Kidney (tissue), 14 donors: ENCODE results near the gene FAM120B. TPM values are rescaled to one million over a fixed set of nuclear protein-coding genes. Genes with fewer than 3 reads are reported as not detected.
A peak's percentile ranks its signal among the peaks of the same experiment; 100 is the strongest.

Source experiments
- DNase-seq, 5 donors: peaks; one replicate each; pipeline ENCODE4 v3.0.0-alpha.2; 2013 to 2020
- FAIRE-seq: peaks from 2 replicates; lab custom pipeline; 2012; peaks lifted over from hg19 to GRCh38; lab: Jason Lieb, UNC
- H3K27ac ChIP-seq, 2 donors: one replicate each; pipeline ENCODE4 v1.7.0; 2013; ENCODE audit warnings: low read depth in 2 of 2, low read length in 2 of 2, inconsistent platforms in 1 of 2
- H3K27me3 ChIP-seq: one replicate; pipeline ENCODE4 v1.7.1; 2013; ENCODE audit warnings: low read length, inconsistent platforms; ENCODE audit not compliant: control insufficient read depth, insufficient read depth
- H3K36me3 ChIP-seq, 3 donors: one replicate each; pipeline versions ENCODE4 v1.7.0 to v1.7.1; 2013; ENCODE audit warnings: low read length in 3 of 3, control low read depth in 1 of 3, inconsistent platforms in 1 of 3; ENCODE audit not compliant: insufficient read depth in 3 of 3, control insufficient read depth in 2 of 3
- H3K4me1 ChIP-seq, 3 donors: one replicate each; pipeline versions ENCODE4 v1.7.0 to v1.7.1; 2013; ENCODE audit warnings: low read length in 3 of 3, inconsistent platforms in 1 of 3, low read depth in 1 of 3; ENCODE audit not compliant: control insufficient read depth in 2 of 3, insufficient read depth in 2 of 3
- H3K4me3 ChIP-seq, 3 donors: one replicate each; pipeline versions ENCODE4 v1.7.0 to v1.8.1; 2013; ENCODE audit warnings: low read length in 3 of 3, control low read depth in 1 of 3, inconsistent platforms in 1 of 3
- H3K9ac ChIP-seq, 3 donors: one replicate each; pipeline versions ENCODE4 v1.7.0 to v1.7.1; 2013; ENCODE audit warnings: low read length in 3 of 3, control low read depth in 1 of 3, inconsistent platforms in 1 of 3
- H3K9me3 ChIP-seq, 3 donors: one replicate each; pipeline versions ENCODE4 v1.7.0 to v1.7.1; 2013; ENCODE audit warnings: low read length in 3 of 3, control low read depth in 1 of 3, inconsistent platforms in 1 of 3; ENCODE audit not compliant: control insufficient read depth in 2 of 3, insufficient read depth in 1 of 3
- intact Hi-C: fragments of 100-400 bp; cut with DNase I; formaldehyde crosslinking; loops from one replicate; pipeline ENCODE4 v1.11.1; 2022
- microRNA-seq: library from miRNA; unstranded; fragments of <30 nt; microRNA quantifications from one replicate; pipeline ENCODE4 v1.2.0, GENCODE V29; 2020
- polyA plus RNA-seq: library from polyadenylated mRNA; stranded (reverse); fragments of 350-450 nt; fragmentation: Illumina TruSeq; extraction: RNeasy Lipid Tissue Mini Kit (QIAGEN cat#74804); gene quantifications from one replicate; pipeline ENCODE4 v1.2.3, GENCODE V29; 2014; ENCODE audit warnings: low read depth, low replicate concordance; ENCODE audit not compliant: insufficient read depth
- total RNA-seq: library from RNA; stranded (reverse); fragmentation: NEBNext Ultra II Directional; extraction: Animal tissue kit (Norgen Biotek cat#: 25700); gene quantifications from one replicate; pipeline ENCODE4 v1.2.1, GENCODE V29; 2021
- TF ChIP-seq, protein P1 (sequence below): IDR thresholded peaks from 3 replicates; pipeline ENCODE4 v1.5.1; 2012; ENCODE audit warnings: mild to moderate bottlenecking, moderate library complexity, borderline replicate concordance; ENCODE audit not compliant: insufficient read depth; ENCODE audit errors: extremely low read depth
- donor health status: control.
- donor health status: control.
- donor health status: control.
- donor health status: control.
- donor health status: control.
- donor health status: DM: yes; HTN: yes; CAD: no.
- donor health status: Normal renal cell carcinoma (clear cell type).

FAM120B gene
- total and polyA plus RNA-seq, 2 donors from 2014 or later: 16.5 to 34.8 TPM

DNA sequence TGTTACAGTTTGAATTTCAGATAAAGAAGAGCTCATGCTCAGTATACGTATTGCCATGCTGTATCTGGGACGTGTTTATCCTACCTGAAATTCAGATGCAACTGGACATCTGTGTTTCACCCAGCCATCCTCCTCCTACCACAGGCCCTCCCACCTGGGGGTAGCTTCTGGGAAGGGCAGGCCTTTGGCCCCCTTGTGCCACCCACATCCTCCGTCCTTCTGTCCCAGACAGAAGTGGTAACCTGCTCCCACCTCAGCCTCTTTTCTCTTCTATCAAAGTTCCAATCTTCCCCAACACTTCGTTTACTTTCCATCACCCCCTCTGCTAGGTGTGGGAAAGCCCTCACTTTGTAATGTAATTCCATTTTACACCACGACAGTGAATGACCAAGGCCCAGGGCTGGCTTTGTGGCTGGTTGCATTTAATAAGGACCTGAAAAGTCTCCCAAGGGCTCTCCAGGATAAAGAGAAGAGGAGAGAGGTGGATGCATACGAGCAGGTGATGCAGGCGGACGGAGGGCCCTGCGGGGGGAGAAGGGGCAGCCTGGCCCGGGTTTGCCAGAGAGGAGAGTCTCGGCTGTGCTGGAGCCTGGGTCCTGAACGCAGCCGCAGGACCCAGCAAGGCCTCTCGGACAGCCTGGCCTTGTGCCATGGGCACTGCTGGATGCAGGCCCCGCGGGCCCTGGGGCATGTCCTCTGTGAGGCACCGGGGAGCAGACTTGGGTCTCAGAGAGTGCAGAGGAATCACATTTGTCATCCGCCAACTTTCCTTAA lies 148.1 kb downstream of the FAM120B start:
- TF ChIP-seq, protein P1, sequence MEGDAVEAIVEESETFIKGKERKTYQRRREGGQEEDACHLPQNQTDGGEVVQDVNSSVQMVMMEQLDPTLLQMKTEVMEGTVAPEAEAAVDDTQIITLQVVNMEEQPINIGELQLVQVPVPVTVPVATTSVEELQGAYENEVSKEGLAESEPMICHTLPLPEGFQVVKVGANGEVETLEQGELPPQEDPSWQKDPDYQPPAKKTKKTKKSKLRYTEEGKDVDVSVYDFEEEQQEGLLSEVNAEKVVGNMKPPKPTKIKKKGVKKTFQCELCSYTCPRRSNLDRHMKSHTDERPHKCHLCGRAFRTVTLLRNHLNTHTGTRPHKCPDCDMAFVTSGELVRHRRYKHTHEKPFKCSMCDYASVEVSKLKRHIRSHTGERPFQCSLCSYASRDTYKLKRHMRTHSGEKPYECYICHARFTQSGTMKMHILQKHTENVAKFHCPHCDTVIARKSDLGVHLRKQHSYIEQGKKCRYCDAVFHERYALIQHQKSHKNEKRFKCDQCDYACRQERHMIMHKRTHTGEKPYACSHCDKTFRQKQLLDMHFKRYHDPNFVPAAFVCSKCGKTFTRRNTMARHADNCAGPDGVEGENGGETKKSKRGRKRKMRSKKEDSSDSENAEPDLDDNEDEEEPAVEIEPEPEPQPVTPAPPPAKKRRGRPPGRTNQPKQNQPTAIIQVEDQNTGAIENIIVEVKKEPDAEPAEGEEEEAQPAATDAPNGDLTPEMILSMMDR: no peak
- H3K9ac ChIP-seq: no peak overlapping the region
- DNase-seq (no peak), FAIRE-seq (no peak)
- no peak overlapping the region for H3K4me3 ChIP-seq
- no peaks in the 10 kb centered on the region for H3K36me3 ChIP-seq
- H3K27ac ChIP-seq: no peak overlapping the region
- no peaks in the 10 kb centered on the region for H3K27me3 ChIP-seq
- H3K9me3 ChIP-seq: no peaks in the 10 kb centered on the region
- peaks cover 0 to 3% (median 0%) of the 10 kb centered on the region in 3 donors for H3K4me1 ChIP-seq
- intact Hi-C loops: no loop called here

DNA sequence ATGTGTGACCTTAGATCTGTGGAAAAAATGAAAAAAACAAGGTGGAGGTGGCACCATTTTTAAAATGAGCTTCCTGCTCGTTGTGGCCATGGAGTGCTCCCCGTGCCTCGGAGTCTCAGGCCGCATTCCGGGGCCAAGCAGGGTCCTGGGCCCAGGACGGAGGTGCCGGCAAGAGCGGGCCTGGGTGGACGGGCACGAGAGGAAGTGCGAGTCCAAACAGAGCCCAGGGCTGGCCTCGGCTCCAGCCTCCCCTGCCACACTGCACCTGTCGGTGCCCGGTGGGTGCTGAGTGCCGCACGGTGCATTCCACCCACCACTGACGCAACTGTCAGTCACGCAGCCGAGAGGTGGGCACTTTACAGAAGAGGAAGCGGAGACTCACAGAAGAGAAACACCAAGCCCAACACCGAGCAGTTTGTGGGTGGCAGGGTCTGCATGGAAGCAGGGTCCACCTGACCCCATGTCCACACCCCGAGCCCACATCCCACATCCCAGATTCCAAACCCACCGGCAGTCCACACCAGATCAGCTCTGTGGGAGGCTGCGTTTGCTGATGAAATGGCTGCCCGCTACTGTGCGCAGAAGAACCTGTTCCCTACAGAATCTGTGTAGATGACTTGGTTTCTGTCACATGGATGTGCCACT lies 148.9 kb downstream of the FAM120B start:
- H3K27ac ChIP-seq: no peak overlapping the region
- H3K4me3 ChIP-seq: no peak overlapping the region
- no peaks in the 10 kb centered on the region for H3K36me3 ChIP-seq
- H3K9me3 ChIP-seq: no peaks in the 10 kb centered on the region
- TF ChIP-seq, protein P1: no peak
- peaks cover 0 to 3% (median 0%) of the 10 kb centered on the region in 3 donors for H3K4me1 ChIP-seq
- FAIRE-seq (no peak), DNase-seq (no peak)
- intact Hi-C loops: no loop called here
- no peak overlapping the region for H3K9ac ChIP-seq
- no peaks in the 10 kb centered on the region for H3K27me3 ChIP-seq

DNA sequence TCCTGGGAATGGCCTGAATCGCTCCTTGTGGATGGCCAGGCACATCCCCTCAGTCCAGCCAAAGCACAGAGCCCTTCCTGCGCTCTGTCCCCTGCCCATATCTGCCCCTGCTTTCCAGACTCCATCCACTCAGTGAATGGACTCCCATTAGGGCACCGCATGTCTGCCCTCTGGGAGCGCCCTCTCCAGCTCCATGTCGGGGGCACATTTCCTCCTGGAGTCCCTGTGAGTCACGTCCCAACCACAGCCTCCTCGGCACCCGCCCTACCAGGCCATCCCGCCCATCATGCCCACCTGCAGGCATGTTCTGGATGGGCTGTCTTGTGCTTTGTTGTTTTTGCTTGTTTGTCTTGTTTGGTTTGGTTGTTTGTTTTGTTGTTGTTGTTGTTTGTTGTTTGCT lies 149.8 kb downstream of the FAM120B start:
- Histone ChIP-seq H3K4me1 (peaks cover 0 to 3% (median 0%) of the 10 kb centered on the region in 3 donors), H3K27me3 (no peaks in the 10 kb centered on the region), H3K27ac (no peak overlapping the region), H3K9me3 (no peaks in the 10 kb centered on the region), H3K9ac (no peak overlapping the region), H3K4me3 (no peak overlapping the region), H3K36me3 (no peaks in the 10 kb centered on the region)
- intact Hi-C loops: no loop called here
- no peak for FAIRE-seq
- TF ChIP-seq, protein P1: no peak
- DNase-seq: peak in 1 of 5 donors; percentile 52

Small RNAs within 50 kb of the gene (microRNA-seq; reads per million reads assigned to microRNA genes)
- not detected for gene MIR4644

Other genes starting within 250 kb of the FAM120B start
- 11.9 TPM for gene DLL1, start 15.7 kb upstream of the FAM120B start, total RNA-seq
- gene DLL1, start 15.7 kb upstream of the FAM120B start, polyA plus RNA-seq: 4.5 TPM
- gene PSMB1, start 246.5 kb downstream of the FAM120B start, total RNA-seq: 132 TPM
- gene PSMB1, start 246.5 kb downstream of the FAM120B start, polyA plus RNA-seq: 309 TPM
- gene TBP, start 247.6 kb downstream of the FAM120B start, total RNA-seq: 16.7 TPM
- gene TBP, start 247.6 kb downstream of the FAM120B start, polyA plus RNA-seq: 11.1 TPM